A549 treated with CORT108297 at 1 μM for 4 hours (cell line): ENCODE results near the gene TMEM167A. TPM values are rescaled to one million over a fixed set of nuclear protein-coding genes. Genes with fewer than 3 reads are reported as not detected.

Experiments
- total RNA-seq: library from RNA; stranded (reverse); fragments of 200-300 nt; extraction: Qiagen RNA extraction; gene quantifications from 5 replicates; pipeline ENCODE4 v1.2.3, GENCODE V29; 2022

TMEM167A gene
- total RNA-seq = 68.3 to 86.8 TPM (median 82.0 TPM) in 5 replicates

GRCh38 chr5:83076742-83077661 lies at the start of gene TMEM167A, which contains the start of gene XRCC4:
Gene TMEM167A, minus strand, starts transcription at chr5:83077394. Its CDS starts 71 bp downstream, at chr5:83077323.
Gene XRCC4, plus strand, starts transcription at chr5:83077547. Its CDS starts 27,373 bp downstream, at chr5:83104920.

Other genes starting within 250 kb of the TMEM167A start
- 10.4 to 15.5 TPM (median 10.7 TPM) in 5 replicates for gene XRCC4, start 153 bp upstream of the TMEM167A start, total RNA-seq